BE2C (cell line): ENCODE results near the gene GMEB2.
A peak's percentile ranks its signal among the peaks of the same experiment; 100 is the strongest.

Source experiments
- DNase-seq: peaks from one replicate; pipeline ENCODE4 v3.0.0-alpha.2; 2020
- H3K27me3 ChIP-seq: fragments of 250-450 bp; sonication (Bioruptor Pico); 2 replicates; pipeline ENCODE4 v1.5.1; 2020; ENCODE audit warnings: mild to moderate bottlenecking
- H3K36me3 ChIP-seq: fragments of 250-450 bp; sonication (Bioruptor Pico); 2 replicates; pipeline ENCODE4 v1.5.1; 2020; ENCODE audit warnings: mild to moderate bottlenecking
- H3K4me1 ChIP-seq: fragments of 250-450 bp; sonication (Bioruptor Pico); 2 replicates; pipeline ENCODE4 v1.5.1; 2020
- H3K4me3 ChIP-seq: 2 replicates; pipeline ENCODE4 v1.5.1; 2011; ENCODE audit warnings: low read depth, low read length
- H3K9me3 ChIP-seq: fragments of 250-450 bp; sonication (Bioruptor Pico); 2 replicates; pipeline ENCODE4 v1.5.1; 2020
- TF ChIP-seq, protein P1 (sequence below): IDR thresholded peaks from 2 replicates; pipeline ENCODE4 v1.5.1; 2012; ENCODE audit warnings: mild to moderate bottlenecking, low read depth, low read length

The GMEB2 gene

DNA sequence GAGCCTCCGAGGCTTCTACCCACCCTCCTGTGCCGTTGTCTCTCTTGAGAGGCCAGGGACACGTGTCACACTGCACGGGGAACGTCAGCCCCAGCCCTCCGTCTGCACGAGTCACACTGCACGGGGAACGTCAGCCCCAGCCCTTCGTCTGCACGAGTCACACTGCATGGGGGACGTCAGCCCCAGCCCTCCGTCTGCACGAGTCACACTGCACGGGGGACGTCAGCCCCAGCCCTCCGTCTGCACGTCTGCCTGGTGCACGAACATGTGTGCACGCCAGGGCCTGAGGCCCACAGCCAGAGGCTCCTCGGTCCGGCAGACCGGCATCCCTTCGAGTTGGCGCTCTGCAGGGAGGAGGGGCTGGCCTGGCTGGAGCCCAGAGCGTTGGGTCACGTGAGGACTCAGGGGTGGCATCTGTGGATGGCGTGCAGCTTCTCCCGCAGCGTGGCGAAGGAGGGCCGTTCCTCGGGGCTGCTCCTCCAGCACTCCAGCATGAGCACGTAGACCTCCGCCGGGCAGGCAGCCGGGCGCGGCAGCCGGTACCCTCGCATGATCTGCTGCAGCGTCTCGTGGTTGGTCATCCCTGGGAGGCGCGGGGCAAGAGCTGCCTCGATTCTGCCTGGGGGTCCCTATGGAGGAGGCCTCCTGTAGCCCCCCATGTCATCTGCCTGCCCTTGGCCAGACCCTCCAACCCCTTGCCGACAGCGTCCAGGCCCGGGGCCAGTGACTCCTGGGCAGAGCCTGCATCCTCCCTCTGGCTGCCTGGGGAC lies 86.3 kb downstream of the GMEB2 start:
- peaks cover 14% of the 10 kb centered on the region for H3K4me1 ChIP-seq
- TF ChIP-seq, protein P1, sequence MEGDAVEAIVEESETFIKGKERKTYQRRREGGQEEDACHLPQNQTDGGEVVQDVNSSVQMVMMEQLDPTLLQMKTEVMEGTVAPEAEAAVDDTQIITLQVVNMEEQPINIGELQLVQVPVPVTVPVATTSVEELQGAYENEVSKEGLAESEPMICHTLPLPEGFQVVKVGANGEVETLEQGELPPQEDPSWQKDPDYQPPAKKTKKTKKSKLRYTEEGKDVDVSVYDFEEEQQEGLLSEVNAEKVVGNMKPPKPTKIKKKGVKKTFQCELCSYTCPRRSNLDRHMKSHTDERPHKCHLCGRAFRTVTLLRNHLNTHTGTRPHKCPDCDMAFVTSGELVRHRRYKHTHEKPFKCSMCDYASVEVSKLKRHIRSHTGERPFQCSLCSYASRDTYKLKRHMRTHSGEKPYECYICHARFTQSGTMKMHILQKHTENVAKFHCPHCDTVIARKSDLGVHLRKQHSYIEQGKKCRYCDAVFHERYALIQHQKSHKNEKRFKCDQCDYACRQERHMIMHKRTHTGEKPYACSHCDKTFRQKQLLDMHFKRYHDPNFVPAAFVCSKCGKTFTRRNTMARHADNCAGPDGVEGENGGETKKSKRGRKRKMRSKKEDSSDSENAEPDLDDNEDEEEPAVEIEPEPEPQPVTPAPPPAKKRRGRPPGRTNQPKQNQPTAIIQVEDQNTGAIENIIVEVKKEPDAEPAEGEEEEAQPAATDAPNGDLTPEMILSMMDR = no peak
- no peaks in the 10 kb centered on the region for H3K9me3 ChIP-seq
- H3K27me3 ChIP-seq = no peaks in the 10 kb centered on the region
- H3K36me3 ChIP-seq = no peaks in the 10 kb centered on the region
- H3K4me3 ChIP-seq = no peak overlapping the region
- DNase-seq = peak; percentile 75

DNA sequence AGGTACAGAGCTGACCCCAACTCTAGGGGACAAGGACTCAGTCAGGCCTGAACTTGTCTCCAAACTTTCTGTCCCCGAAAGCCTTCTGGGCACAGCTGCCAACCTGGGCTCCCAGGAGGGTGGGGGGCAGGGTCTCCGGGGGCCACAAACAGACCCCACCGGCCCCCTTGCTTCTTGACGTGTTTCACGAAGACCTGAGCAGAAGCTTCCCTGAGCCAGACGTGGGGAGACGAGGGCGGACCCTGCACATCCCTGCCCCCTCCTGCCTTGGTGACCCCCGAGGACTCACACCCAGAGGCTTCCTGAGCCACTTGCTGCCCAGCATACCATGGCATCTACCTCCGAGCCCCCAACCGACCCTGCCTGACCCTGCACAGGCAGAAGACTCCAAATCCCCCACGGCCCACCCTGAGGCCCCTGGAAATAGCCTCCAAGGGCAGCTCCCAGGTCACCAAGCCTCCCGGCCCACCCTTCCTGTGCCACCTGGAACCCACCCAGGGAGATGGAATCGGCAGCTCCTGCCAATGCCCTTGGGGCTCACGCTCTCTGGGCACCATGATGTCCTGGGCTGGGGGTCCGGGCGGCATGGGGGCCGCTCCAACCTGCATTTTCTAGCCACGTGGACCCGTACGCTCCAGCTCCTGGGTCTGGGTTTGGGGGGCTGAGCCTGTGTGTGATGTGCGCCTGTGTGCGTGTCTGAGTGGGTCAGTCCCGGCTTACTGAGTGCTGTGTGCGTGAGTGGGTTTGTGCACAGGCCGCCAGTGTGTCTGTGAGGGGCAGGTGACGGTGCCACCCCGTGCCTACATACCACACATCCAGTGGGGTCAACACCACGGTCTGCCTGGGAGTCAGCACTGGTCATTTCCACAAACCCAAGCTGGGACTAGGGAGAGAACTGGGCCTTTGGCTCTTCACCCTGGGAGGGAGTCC lies 87.2 kb downstream of the GMEB2 start:
- DNase-seq = no peak
- no peak overlapping the region for H3K4me3 ChIP-seq
- H3K27me3 ChIP-seq = no peaks in the 10 kb centered on the region
- no peaks in the 10 kb centered on the region for H3K9me3 ChIP-seq
- no peaks in the 10 kb centered on the region for H3K36me3 ChIP-seq
- TF ChIP-seq, protein P1 = no peak
- H3K4me1 ChIP-seq = peaks cover 14% of the 10 kb centered on the region

DNA sequence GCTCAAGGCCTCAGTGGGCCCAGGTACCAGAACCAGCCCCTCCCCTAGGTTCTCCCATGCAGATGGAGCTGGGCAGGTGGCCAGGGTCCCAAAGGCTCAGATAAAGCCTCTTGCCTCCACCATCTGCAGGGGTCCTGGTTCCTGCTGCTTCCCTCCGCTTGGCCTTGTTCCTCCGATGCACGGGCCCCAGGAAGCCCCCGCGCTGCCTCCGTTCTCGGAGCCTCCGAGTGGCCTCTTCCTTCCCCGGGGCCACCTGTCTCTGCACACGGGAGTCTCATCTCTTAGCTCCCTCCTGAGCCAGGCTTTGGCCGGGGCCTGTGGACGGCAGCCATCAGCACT lies 87.8 kb downstream of the GMEB2 start:
- peaks cover 14% of the 10 kb centered on the region for H3K4me1 ChIP-seq
- H3K27me3 ChIP-seq = no peaks in the 10 kb centered on the region
- no peaks in the 10 kb centered on the region for H3K9me3 ChIP-seq
- TF ChIP-seq, protein P1 = no peak
- no peak for DNase-seq
- H3K4me3 ChIP-seq = no peak overlapping the region
- H3K36me3 ChIP-seq = no peaks in the 10 kb centered on the region

DNA sequence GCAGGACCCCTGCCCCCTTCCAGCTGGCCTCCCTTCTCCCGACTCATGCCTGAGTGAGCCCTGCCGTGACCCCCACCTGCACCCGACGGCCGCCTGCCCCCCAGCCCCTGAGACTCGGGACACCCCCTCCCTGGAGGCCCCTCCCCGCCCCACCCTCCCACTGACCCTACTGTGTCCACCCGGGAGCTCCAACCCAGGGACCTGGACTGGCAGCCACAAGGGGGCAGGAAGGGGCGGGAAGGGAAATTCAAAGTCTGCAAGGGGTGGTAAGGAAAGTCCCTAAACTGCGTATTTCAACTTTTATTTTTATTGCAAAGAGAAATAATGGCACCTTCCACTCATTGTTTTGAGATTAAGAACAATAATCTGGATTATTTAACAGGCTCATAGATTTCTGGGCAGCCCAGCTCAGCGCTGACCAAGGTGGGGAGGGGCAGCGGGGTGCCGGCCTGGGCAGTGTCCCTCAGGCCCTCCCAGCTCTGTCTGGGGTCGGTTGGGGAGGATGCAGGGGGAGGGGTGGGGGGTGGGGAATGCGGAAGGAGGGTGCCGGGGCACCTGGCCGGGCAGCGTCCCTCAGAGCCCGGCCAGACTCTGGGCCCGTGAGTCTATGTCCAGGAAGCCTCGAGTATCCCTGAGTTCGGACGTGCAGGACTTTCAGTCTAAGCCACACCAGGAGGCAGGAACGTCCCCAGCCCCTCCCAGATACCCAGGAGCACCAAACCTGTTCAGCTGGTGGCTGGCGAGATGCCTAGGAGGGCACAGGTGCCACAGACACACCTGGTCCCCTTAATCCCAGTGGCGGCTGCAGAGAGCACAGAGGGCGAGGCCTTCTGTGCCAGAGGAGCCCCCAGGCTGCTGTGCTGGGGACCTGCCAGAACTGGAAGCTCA lies 88.5 kb downstream of the GMEB2 start:
- H3K4me3 ChIP-seq = peak overlapping the region; percentile 43
- peaks cover 14% of the 10 kb centered on the region for H3K4me1 ChIP-seq
- no peaks in the 10 kb centered on the region for H3K9me3 ChIP-seq
- no peak for DNase-seq
- TF ChIP-seq, protein P1 = no peak
- no peaks in the 10 kb centered on the region for H3K36me3 ChIP-seq
- no peaks in the 10 kb centered on the region for H3K27me3 ChIP-seq
